Measurements from ENCODE around the gene KCNK17. TPM values are rescaled to one million over a fixed set of nuclear protein-coding genes. Genes with fewer than 3 reads are reported as not detected.

Gene KCNK17
- total and polyA plus RNA-seq, 4 donors, result 0.20 to 0.66 (median 0.56) TPM

DNA sequence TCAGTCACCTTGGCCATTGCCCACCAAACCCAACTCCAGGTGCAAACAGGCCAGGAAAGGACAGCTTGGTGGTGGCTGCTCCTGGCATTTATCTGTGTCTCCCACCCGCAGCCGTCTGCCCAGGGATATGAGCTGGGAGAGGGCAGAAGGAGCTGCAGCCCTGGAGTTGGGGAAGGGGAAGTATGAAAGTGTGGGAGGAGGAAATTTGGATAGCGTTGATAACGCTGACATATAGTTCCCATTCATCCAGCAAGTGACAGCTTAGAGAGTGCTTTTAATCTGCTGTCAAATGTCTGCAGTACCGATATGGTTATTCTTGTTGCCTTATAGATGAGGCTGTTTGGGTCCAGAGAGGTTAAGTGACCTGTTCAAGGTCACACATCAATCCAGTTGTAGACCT is 7.5 kb upstream of the KCNK17 start:
- H3K9me3 ChIP-seq (ENCODE audit: control insufficient read depth, insufficient read depth, low read length), result no peaks in the 10 kb centered on the region
- WGBS (ENCODE audit: insufficient coverage), result 72% methylated on average over 4 of the region's 5 CpGs
- H3K36me3 ChIP-seq (ENCODE audit: control insufficient read depth, insufficient read depth, low read length), result no peaks in the 10 kb centered on the region
- no peak overlapping the region for H3K27ac ChIP-seq (ENCODE audit: low read depth, low read length)
- H3K4me3 ChIP-seq (ENCODE audit: low read depth, low read length), result no peak overlapping the region
- no peaks in the 10 kb centered on the region for H3K4me1 ChIP-seq (ENCODE audit: control insufficient read depth, insufficient read depth, low read length)
- H3K27me3 ChIP-seq (ENCODE audit: control insufficient read depth, insufficient read depth, low read length), result no peaks in the 10 kb centered on the region
- DNase-seq (ENCODE audit: low read depth in 4 of 6, low spot score in 6 of 6), result no peak

DNA sequence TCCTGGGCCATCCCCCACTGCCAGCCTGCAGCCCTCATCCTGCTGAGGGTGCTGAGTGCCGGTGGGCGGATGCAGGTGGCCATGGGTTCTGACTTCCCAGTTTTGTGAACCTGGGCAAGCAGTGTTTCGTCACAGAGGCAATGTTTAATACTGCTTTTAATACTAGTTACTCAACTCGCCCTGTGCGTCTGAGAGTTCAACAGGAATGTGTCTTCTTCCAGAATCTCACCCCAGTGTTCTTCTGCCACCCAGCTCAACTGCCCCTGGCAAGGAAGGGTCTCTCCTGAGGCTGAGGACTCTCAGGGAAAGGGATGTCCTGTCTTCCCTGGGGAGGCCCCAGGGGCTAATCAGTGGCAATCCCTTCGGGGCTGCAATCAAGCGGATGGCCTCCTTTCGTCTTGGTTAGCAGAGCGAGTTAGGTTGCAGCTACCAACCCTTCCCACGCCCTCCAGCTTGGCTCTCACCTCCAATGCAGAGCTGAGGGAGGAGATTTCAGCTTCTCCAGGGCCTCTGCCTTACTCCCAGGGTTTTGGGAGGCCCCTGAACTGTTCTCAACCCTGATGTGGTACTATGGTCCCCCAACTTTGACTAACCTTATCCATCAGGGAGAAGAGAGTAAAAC is 6.3 kb upstream of the KCNK17 start:
- no peaks in the 10 kb centered on the region for H3K9me3 ChIP-seq (ENCODE audit: control insufficient read depth, insufficient read depth, low read length)
- no peak overlapping the region for H3K4me3 ChIP-seq (ENCODE audit: low read depth, low read length)
- peaks cover 6% of the 10 kb centered on the region for H3K27me3 ChIP-seq (ENCODE audit: control insufficient read depth, insufficient read depth, low read length)
- DNase-seq (ENCODE audit: low read depth in 4 of 6, low spot score in 6 of 6), result no peak
- no peaks in the 10 kb centered on the region for H3K36me3 ChIP-seq (ENCODE audit: control insufficient read depth, insufficient read depth, low read length)
- H3K4me1 ChIP-seq (ENCODE audit: control insufficient read depth, insufficient read depth, low read length), result no peaks in the 10 kb centered on the region
- no peak overlapping the region for H3K27ac ChIP-seq (ENCODE audit: low read depth, low read length)
- 93% methylated on average over 4 of the region's 10 CpGs for WGBS (ENCODE audit: insufficient coverage)

DNA sequence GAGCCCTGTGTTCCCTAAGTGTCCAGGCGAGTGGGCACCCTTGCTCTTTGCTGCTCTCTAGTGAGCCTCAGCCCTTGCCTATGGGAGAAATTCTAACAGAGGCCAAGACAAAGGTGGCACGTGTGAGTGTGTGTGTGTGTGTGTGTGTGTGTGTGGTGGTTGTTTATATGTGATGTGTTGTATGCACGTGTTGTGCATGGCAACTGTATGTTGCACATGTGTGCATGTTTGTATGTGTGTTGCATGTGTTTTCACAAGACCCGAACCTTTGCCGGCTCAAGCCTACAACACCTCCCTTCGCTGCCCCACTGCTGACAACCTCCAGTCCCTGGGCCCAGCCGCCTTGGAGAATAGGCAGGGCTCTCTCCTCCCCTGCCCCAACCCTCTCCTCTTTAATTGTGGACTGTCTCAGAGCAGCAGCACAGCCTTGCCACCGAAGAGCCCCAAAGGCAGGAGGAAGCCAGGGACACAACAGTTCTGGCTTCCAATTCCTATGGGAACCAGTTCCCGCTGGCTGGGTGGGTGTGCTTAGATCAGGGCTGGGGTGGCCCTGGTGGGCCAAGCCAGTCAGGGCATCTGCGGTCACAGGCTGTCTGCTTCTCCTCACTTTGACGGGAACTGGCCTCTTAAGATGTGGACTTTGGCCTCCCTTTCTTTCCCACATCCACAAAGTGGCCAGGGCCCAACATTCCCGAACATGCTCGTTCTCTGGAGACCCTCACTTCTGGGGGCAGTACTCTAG is 5.6 kb upstream of the KCNK17 start:
- 67% methylated on average over 9 of the region's 13 CpGs for WGBS (ENCODE audit: insufficient coverage)

DNA sequence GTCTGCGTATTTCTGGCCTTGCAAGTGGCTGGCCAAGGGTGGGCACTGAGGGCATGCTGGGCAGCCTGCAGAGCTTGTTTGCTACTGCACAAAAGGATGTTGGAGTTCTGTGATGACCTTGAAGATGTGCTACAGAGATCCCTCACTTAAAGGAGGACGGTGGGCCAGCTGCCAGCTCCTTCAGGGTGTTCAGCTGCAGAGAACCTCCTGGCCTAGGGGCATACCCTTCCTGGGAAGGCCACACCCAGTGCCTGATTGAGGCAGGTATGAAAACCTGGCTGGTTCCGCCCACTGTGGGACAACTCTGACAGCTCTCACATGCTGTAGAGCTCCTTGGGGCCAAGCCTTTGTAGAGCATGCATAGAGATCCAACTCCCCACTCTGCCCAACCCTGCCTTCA is 3.0 kb upstream of the KCNK17 start:
- no peak overlapping the region for H3K4me3 ChIP-seq (ENCODE audit: low read depth, low read length)
- H3K4me1 ChIP-seq (ENCODE audit: control insufficient read depth, insufficient read depth, low read length), result peaks cover 22% of the 10 kb centered on the region
- H3K36me3 ChIP-seq (ENCODE audit: control insufficient read depth, insufficient read depth, low read length), result no peaks in the 10 kb centered on the region
- WGBS (ENCODE audit: insufficient coverage), result 86% methylated on average over 3 of the region's 3 CpGs
- no peak for DNase-seq (ENCODE audit: low read depth in 4 of 6, low spot score in 6 of 6)
- H3K27ac ChIP-seq (ENCODE audit: low read depth, low read length), result no peak overlapping the region
- peaks cover 38% of the 10 kb centered on the region for H3K27me3 ChIP-seq (ENCODE audit: control insufficient read depth, insufficient read depth, low read length)
- no peaks in the 10 kb centered on the region for H3K9me3 ChIP-seq (ENCODE audit: control insufficient read depth, insufficient read depth, low read length)

More for the DNA sequence above, 5.6 kb upstream of the KCNK17 start:
- Histone ChIP-seq H3K27me3 (ENCODE audit: control insufficient read depth, insufficient read depth, low read length) (peaks cover 12% of the 10 kb centered on the region), H3K4me3 (ENCODE audit: low read depth, low read length) (no peak overlapping the region), H3K9me3 (ENCODE audit: control insufficient read depth, insufficient read depth, low read length) (no peaks in the 10 kb centered on the region), H3K36me3 (ENCODE audit: control insufficient read depth, insufficient read depth, low read length) (no peaks in the 10 kb centered on the region), H3K27ac (ENCODE audit: low read depth, low read length) (no peak overlapping the region), H3K4me1 (ENCODE audit: control insufficient read depth, insufficient read depth, low read length) (no peaks in the 10 kb centered on the region)
- DNase-seq (ENCODE audit: low read depth in 4 of 6, low spot score in 6 of 6), result no peak

DNA sequence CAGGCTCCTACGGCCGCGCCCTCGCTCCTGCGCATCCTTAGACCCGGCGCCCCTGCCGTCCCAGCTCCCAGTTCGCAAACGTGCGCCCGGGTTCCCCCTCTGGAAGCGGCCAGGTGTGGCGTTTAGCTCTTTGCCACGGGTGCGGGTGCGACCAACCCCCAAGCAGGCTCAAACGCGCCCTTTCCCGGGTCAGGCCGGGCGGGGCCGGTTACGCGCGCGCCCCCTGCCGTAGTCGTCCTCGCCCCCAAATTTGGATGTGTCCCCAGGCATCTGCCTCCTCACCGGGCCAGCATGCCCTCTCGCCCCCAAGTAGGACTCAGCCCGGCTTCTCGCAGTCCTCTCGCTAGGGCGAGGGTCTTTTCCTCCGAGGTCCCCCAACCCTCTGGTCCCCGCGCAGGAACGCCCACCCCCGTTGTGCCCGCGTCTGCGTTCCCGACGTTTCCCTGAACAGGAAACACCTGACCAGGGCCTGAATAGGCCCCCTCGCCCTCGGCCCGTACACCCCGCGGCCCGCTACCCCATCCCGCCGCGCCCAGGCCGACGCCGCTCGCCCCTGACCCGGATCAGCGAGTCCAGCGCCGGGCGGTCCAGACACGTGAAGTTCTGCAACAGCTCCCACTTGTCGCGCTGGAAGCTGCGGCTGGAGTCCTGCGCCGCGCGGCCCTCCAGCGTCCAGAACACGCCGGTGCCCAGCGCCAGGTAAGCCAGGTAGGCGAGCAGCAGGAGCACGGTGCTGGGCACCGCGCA is 520 bp downstream of the KCNK17 start:
- Histone ChIP-seq H3K4me3 (ENCODE audit: low read depth, low read length) (peak overlapping the region; percentile 19), H3K27ac (ENCODE audit: low read depth, low read length) (no peak overlapping the region), H3K4me1 (ENCODE audit: control insufficient read depth, insufficient read depth, low read length) (peaks cover 27% of the 10 kb centered on the region), H3K36me3 (ENCODE audit: control insufficient read depth, insufficient read depth, low read length) (no peaks in the 10 kb centered on the region), H3K9me3 (ENCODE audit: control insufficient read depth, insufficient read depth, low read length) (no peaks in the 10 kb centered on the region), H3K27me3 (ENCODE audit: control insufficient read depth, insufficient read depth, low read length) (peaks cover 50% of the 10 kb centered on the region)
- peak in 1 of 6 donors; percentile 33 for DNase-seq (ENCODE audit: low read depth in 4 of 6, low spot score in 6 of 6)
- under 1% methylated on average over 80 of the region's 80 CpGs for WGBS (ENCODE audit: insufficient coverage)

DNA sequence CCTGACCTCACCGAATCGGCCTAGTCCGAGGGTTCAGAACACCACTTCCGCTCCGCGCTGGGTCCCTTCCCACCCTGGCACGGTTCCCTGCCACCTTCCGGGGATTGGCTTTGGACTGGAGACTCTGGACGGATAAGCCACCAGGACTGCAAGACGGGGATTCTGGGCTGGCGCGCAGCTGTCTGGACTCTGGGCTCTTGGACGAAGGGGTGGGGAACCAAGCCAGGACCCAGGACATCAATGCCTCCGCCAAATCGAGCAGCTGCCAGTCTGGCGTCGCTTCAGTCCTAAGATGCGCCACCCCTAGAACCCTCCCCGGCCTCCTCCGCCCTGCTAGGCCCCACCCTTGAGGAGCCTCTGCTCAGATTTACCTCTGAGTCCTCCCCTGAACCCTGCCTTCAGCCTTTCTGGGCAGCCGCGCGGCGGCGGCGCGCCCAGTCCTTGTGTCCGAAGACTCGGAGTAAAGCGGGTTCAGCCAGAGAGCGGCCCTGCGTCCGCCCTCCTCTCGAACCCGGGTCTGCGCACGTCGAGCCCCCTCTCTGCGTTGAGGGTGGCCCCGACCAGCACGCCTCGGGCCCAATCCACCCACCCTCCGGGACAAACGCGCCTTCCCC is 1.2 kb downstream of the KCNK17 start:
- peak in 1 of 6 donors; percentile 33 for DNase-seq (ENCODE audit: low read depth in 4 of 6, low spot score in 6 of 6)
- Histone ChIP-seq H3K36me3 (ENCODE audit: control insufficient read depth, insufficient read depth, low read length) (no peaks in the 10 kb centered on the region), H3K27ac (ENCODE audit: low read depth, low read length) (no peak overlapping the region), H3K4me1 (ENCODE audit: control insufficient read depth, insufficient read depth, low read length) (peaks cover 27% of the 10 kb centered on the region), H3K4me3 (ENCODE audit: low read depth, low read length) (peak overlapping the region; percentile 19), H3K27me3 (ENCODE audit: control insufficient read depth, insufficient read depth, low read length) (peaks cover 50% of the 10 kb centered on the region), H3K9me3 (ENCODE audit: control insufficient read depth, insufficient read depth, low read length) (no peaks in the 10 kb centered on the region)
- 19% methylated on average over 45 of the region's 45 CpGs for WGBS (ENCODE audit: insufficient coverage)

DNA sequence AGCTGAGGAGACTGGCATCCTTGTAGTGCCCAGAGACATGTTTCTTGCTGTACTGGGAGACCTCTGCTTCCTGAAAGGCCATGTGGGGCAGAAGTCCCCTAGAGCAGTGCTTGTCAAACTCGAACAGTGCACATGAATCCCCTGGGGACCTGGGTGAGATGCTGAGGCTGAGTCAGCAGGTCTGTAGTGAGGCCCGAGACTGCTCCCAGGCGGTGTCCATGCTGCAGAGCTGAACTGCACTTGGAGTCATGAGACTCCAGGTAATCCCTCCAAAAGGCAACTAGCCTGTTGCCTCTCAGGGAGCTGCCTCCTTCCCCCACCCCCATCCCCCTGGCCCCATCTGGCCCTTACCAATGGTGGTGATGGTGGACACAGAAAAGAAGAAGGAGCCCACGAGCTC is 3.7 kb downstream of the KCNK17 start:
- no peak overlapping the region for H3K4me3 ChIP-seq (ENCODE audit: low read depth, low read length)
- no peak overlapping the region for H3K27ac ChIP-seq (ENCODE audit: low read depth, low read length)
- 44% methylated on average over 1 of the region's 4 CpGs for WGBS (ENCODE audit: insufficient coverage)
- peaks cover 45% of the 10 kb centered on the region for H3K27me3 ChIP-seq (ENCODE audit: control insufficient read depth, insufficient read depth, low read length)
- no peak for DNase-seq (ENCODE audit: low read depth in 4 of 6, low spot score in 6 of 6)
- H3K9me3 ChIP-seq (ENCODE audit: control insufficient read depth, insufficient read depth, low read length), result no peaks in the 10 kb centered on the region
- peaks cover 27% of the 10 kb centered on the region for H3K4me1 ChIP-seq (ENCODE audit: control insufficient read depth, insufficient read depth, low read length)
- H3K36me3 ChIP-seq (ENCODE audit: control insufficient read depth, insufficient read depth, low read length), result no peaks in the 10 kb centered on the region

DNA sequence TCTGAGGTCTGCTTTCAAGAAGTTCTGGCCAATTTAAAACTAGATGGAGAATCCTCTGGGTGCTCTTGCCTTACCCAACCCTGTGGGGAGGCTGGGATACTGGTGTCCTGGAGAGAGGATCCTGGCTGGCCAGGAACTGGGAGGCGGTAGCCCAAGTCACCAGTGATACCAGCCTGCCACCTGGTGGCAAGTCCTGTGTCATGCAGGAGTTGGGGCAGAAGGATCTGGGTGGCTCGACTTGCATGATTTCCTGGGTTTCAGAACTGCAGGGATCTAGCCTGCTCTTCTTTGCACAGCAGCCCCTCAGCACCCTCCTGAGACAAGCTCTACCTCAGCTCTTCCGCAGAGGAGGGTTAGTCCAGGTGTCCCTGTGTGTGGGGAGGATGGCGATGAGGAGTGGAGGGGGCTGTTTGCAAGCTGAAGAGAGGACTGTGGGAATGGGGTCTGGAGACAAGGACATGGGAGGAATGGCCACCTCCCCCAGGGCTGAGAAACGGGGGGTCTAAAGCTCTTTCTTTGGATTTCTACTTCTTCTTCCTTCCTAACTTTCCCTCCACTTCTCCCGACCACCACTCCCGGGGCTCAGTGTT is 4.2 kb downstream of the KCNK17 start:
- 69% methylated on average over 2 of the region's 7 CpGs for WGBS (ENCODE audit: insufficient coverage)
- H3K27ac ChIP-seq (ENCODE audit: low read depth, low read length), result no peak overlapping the region
- DNase-seq (ENCODE audit: low read depth in 4 of 6, low spot score in 6 of 6), result peak in 5 of 6 donors; percentile 21 to 86 (median 52)
- H3K4me1 ChIP-seq (ENCODE audit: control insufficient read depth, insufficient read depth, low read length), result peaks cover 27% of the 10 kb centered on the region
- H3K27me3 ChIP-seq (ENCODE audit: control insufficient read depth, insufficient read depth, low read length), result peaks cover 40% of the 10 kb centered on the region
- no peaks in the 10 kb centered on the region for H3K9me3 ChIP-seq (ENCODE audit: control insufficient read depth, insufficient read depth, low read length)
- no peaks in the 10 kb centered on the region for H3K36me3 ChIP-seq (ENCODE audit: control insufficient read depth, insufficient read depth, low read length)
- no peak overlapping the region for H3K4me3 ChIP-seq (ENCODE audit: low read depth, low read length)

DNA sequence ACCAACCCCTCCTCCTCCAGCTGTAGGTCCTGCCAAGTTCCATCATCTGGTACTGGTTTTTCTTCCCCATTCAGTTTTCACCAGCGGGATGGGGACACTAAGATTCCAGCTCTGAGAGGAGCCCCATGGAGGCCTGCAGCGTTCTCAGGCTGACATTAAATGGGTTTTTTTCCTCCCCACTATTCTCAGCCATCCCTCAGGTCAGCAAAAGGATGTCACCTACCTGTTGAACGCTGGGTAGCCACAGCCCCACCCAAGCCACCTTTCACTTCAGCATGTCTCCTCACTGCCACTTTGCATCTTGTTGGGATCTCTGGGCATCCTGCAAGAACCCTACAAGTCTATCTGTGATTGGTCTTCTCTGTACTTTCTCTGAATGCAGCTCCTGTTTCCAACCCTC is 6.8 kb downstream of the KCNK17 start:
- H3K9me3 ChIP-seq (ENCODE audit: control insufficient read depth, insufficient read depth, low read length), result peaks cover 1% of the 10 kb centered on the region
- H3K4me1 ChIP-seq (ENCODE audit: control insufficient read depth, insufficient read depth, low read length), result peaks cover 15% of the 10 kb centered on the region
- H3K27ac ChIP-seq (ENCODE audit: low read depth, low read length), result no peak overlapping the region
- no peak overlapping the region for H3K4me3 ChIP-seq (ENCODE audit: low read depth, low read length)
- 62% methylated on average over 2 of the region's 3 CpGs for WGBS (ENCODE audit: insufficient coverage)
- H3K36me3 ChIP-seq (ENCODE audit: control insufficient read depth, insufficient read depth, low read length), result no peaks in the 10 kb centered on the region
- DNase-seq (ENCODE audit: low read depth in 4 of 6, low spot score in 6 of 6), result no peak
- H3K27me3 ChIP-seq (ENCODE audit: control insufficient read depth, insufficient read depth, low read length), result peaks cover 14% of the 10 kb centered on the region

All from spinal cord (tissue), 10 donors.